DND-41 (cell line): Measurements from ENCODE around the gene ITSN1.

Experiments
- CTCF ChIP-seq: IDR thresholded peaks from 2 replicates; pipeline ENCODE4 v1.5.1; 2012; ENCODE audit warnings: borderline replicate concordance, low read length, moderate library complexity, mild to moderate bottlenecking; ENCODE audit not compliant: poor library complexity, severe bottlenecking; ENCODE audit errors: extremely low read depth
- EZH2 ChIP-seq: IDR thresholded peaks from 3 replicates; pipeline ENCODE4 v1.6.1; 2012; ENCODE audit warnings: borderline replicate concordance, low read depth, mild to moderate bottlenecking, moderate library complexity, low read length, inconsistent platforms; ENCODE audit not compliant: severe bottlenecking

- TF ChIP-seq CTCF (no peak), EZH2 (no peak)
Observed at GRCh38 chr21:33650230-33650629, 7.9 kb downstream of the ITSN1 start.
